Colonic mucosa (tissue), 4 donors: ENCODE results near the gene IL1B. TPM values are rescaled to one million over a fixed set of nuclear protein-coding genes. Genes with fewer than 3 reads are reported as not detected.

ENCODE experiments used
- DNase-seq: peaks from one replicate; pipeline ENCODE4 v3.0.0-alpha.2; 2020
- H3K27ac ChIP-seq: fragments of 200-600 bp; one replicate; pipeline ENCODE4 v1.8.0; 2021
- H3K27me3 ChIP-seq: fragments of 200-600 bp; one replicate; pipeline ENCODE4 v1.8.0; 2021
- H3K36me3 ChIP-seq: fragments of 200-600 bp; one replicate; pipeline ENCODE4 v1.8.0; 2021
- H3K4me1 ChIP-seq: fragments of 200-600 bp; one replicate; pipeline ENCODE4 v1.8.0; 2021; ENCODE audit warnings: mild to moderate bottlenecking
- H3K4me3 ChIP-seq: fragments of 200-600 bp; one replicate; pipeline ENCODE4 v1.8.0; 2021
- H3K9ac ChIP-seq, 2 donors: one replicate each; pipeline ENCODE4 v1.7.0; 2013; ENCODE audit warnings: control low read depth in 2 of 2, low read depth in 2 of 2, low read length in 2 of 2
- H3K9me3 ChIP-seq: fragments of 200-600 bp; one replicate; pipeline ENCODE4 v1.8.0; 2021
- intact Hi-C: fragments of 100-400 bp; cut with DNase I; formaldehyde crosslinking; loops from one replicate; pipeline ENCODE4 v1.14.1; 2022
- total RNA-seq, 2 donors: library from RNA; stranded (reverse); fragmentation: NEBNext Ultra II Directional in 1 of 2; extraction: Animal tissue kit (Norgen Biotek cat#: 25700) in 1 of 2; gene quantifications; one replicate each; pipeline ENCODE4 v1.2.1, GENCODE V29; 2021
- TF ChIP-seq, protein P1 (sequence below): fragments of 200-600 bp; IDR thresholded peaks from one replicate; pipeline ENCODE4 v1.8.0; 2022; ENCODE audit warnings: antibody characterized with exemption, mild to moderate bottlenecking
- donor health status: healthy.
- donor health status: DM: no; HTN: no; CAD: no.
- donor health status: DM: no; HTN: no; CAD: no.

IL1B gene
- total RNA-seq, 2 donors from 2014 or later = 1.6 to 5.7 TPM

DNA sequence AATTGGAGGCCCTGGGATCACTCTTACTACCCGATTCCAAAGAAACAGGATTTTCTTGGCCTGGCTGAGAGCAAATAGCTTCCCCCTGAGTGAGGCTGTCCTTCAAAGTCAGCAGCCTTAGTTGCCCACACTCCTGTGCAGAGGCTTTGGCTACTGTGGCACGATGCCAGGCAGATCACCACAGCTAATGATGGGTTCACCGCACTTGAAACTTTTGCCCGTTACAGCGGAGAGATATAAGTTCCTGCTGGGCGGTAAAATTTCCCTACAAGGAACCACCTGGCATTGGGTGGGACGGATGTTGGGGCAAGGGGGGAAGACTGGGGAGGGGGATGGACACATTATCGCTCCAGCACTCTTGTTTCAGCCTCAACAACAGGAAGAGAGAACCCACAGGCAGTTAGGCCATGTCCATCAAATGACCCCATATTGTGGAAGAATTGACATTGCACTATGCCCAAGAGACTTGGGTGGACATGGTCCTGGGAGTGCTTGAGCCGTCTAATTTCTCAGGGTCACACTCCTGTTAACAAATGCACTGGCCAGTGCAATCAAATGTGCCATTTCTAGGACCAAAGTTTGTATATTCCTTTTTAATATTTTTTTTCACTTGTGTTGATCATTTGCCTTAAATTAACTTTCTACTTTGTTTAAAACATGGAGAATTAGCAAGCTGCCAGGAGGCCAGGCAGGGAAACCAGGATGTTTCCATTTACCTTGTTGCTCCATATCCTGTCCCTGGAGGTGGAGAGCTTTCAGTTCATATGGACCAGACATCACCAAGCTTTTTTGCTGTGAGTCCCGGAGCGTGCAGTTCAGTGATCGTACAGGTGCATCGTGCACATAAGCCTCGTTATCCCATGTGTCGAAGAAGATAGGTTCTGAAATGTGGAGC, 4.4 kb downstream of the IL1B start:
- H3K27me3 ChIP-seq = no peaks in the 10 kb centered on the region
- H3K9ac ChIP-seq = no peak overlapping the region
- H3K27ac ChIP-seq = no peak overlapping the region
- no peaks in the 10 kb centered on the region for H3K9me3 ChIP-seq
- no peak overlapping the region for H3K4me3 ChIP-seq
- no peak for DNase-seq
- TF ChIP-seq, protein P1, sequence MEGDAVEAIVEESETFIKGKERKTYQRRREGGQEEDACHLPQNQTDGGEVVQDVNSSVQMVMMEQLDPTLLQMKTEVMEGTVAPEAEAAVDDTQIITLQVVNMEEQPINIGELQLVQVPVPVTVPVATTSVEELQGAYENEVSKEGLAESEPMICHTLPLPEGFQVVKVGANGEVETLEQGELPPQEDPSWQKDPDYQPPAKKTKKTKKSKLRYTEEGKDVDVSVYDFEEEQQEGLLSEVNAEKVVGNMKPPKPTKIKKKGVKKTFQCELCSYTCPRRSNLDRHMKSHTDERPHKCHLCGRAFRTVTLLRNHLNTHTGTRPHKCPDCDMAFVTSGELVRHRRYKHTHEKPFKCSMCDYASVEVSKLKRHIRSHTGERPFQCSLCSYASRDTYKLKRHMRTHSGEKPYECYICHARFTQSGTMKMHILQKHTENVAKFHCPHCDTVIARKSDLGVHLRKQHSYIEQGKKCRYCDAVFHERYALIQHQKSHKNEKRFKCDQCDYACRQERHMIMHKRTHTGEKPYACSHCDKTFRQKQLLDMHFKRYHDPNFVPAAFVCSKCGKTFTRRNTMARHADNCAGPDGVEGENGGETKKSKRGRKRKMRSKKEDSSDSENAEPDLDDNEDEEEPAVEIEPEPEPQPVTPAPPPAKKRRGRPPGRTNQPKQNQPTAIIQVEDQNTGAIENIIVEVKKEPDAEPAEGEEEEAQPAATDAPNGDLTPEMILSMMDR = no peak
- peaks cover 10% of the 10 kb centered on the region for H3K4me1 ChIP-seq
- H3K36me3 ChIP-seq = no peaks in the 10 kb centered on the region
- intact Hi-C loops = no loop called here

DNA sequence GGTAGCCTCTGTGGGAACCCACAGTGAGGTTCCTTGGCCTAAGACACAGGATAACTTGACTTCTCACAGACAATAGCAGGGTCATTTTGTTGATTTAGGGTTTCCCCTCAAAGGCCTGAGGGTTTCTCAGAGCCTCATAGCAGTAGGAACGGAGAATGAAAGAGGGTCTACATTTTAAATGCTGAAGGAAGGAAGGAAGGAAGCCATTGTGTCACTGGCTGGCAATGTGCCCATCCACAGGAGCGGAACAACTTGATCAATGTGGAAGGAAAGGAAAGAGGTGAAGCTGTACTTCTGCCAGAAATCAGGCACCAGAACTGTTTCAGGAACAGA, 5.1 kb downstream of the IL1B start:
- intact Hi-C loops = no loop called here

DNA sequence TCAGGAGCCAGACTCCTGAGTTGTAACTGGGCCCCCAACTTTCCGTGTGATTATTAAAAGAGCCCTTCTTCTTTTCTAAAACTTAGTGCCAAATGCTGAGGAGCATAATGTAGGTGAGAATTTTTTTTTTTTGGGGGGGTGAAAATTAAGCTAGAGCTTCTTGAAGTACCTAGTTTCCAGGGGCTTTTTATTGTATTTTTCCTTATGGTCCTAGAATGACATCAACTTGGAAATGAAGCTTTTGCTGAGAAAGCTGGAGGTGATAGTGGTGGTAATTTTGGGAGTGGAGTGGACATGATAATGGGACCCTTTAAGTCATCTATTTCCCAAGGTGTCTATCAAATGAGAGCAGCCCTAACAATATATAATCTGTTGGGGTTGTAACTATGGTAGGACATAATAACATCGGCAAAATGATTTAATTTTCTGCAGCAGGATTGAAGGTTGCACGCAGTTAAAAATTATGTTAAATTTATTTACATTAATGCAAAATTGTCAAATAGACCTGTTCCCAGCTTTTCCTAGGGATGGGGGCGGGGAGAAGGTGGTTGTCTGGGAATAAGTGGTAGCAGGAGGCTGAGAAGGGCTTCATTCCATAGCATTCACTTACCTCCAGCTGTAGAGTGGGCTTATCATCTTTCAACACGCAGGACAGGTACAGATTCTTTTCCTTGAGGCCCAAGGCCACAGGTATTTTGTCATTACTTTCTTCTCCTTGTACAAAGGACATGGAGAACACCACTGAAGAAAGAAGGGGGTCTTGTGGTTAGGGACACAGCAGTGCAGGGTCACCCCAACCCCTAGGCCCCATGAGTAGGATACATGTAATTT, 5.7 kb downstream of the IL1B start:
- Histone ChIP-seq H3K4me3 (no peak overlapping the region), H3K4me1 (peaks cover 7% of the 10 kb centered on the region), H3K9ac (no peak overlapping the region), H3K27me3 (no peaks in the 10 kb centered on the region), H3K9me3 (no peaks in the 10 kb centered on the region), H3K27ac (no peak overlapping the region), H3K36me3 (no peaks in the 10 kb centered on the region)
- TF ChIP-seq, protein P1 = no peak
- no peak for DNase-seq
- intact Hi-C loops = no loop called here

More for the DNA sequence above, 5.1 kb downstream of the IL1B start:
- TF ChIP-seq, protein P1 = no peak
- Histone ChIP-seq H3K4me3 (no peak overlapping the region), H3K27ac (no peak overlapping the region), H3K27me3 (no peaks in the 10 kb centered on the region), H3K4me1 (peaks cover 10% of the 10 kb centered on the region), H3K36me3 (no peaks in the 10 kb centered on the region), H3K9me3 (no peaks in the 10 kb centered on the region), H3K9ac (no peak overlapping the region)
- no peak for DNase-seq

DNA sequence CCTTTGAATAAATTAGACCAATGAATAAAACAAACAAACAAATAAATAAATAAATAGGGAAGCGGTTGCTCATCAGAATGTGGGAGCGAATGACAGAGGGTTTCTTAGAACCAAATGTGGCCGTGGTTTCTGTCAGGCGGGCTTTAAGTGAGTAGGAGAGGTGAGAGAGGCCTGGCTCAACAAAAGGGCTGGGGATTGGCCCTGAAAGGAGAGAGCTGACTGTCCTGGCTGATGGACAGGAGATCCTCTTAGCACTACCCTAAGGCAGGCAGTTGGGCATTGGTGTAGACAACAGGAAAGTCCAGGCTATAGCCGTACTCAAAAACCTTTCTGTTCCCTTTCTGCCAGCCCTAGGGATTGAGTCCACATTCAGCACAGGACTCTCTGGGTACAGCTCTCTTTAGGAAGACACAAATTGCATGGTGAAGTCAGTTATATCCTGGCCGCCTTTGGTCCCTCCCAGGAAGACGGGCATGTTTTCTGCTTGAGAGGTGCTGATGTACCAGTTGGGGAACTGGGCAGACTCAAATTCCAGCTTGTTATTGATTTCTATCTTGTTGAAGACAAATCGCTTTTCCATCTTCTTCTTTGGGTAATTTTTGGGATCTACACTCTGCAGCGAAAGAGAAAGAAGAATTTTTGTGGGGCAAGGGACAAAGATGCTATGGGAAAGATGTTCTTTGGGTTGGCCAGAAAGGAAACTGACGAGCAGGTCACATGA, 6.5 kb downstream of the IL1B start:
- TF ChIP-seq, protein P1 = no peak
- H3K9me3 ChIP-seq = no peaks in the 10 kb centered on the region
- H3K27ac ChIP-seq = no peak overlapping the region
- intact Hi-C loops = no loop called here
- peaks cover 7% of the 10 kb centered on the region for H3K4me1 ChIP-seq
- no peak overlapping the region for H3K4me3 ChIP-seq
- no peaks in the 10 kb centered on the region for H3K36me3 ChIP-seq
- DNase-seq = no peak
- H3K9ac ChIP-seq = no peak overlapping the region
- H3K27me3 ChIP-seq = no peaks in the 10 kb centered on the region
